Measurements from ENCODE around the gene CGB3.

CGB3 gene

GRCh38 chr19:48988860-48989259 is 35.3 kb downstream of the CGB3 start:
- no peak for DNase-seq (ENCODE audit: low read depth in 1 of 2, low spot score in 1 of 2)

DNA sequence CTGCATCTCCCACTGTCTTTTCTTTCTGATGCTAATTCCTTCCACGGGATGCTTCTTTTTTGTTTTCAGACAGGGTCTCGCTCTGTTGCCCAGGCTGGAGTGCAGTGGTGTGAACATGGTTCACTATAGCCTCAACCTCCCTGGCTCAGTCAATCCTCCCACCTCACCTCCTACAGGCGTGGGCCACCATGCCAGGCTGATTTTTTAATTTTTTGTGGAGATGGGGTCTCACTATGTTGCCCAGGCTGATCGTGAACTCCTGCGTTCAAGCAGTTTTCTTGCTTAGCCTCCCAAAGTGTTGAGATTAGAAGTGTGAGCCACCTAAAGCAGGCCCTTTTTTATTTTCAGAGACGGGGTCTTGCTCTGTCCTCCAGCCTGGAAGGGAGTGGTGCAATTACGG is 35.8 kb downstream of the CGB3 start:
- DNase-seq (ENCODE audit: low read depth in 1 of 2, low spot score in 1 of 2): no peak

DNA sequence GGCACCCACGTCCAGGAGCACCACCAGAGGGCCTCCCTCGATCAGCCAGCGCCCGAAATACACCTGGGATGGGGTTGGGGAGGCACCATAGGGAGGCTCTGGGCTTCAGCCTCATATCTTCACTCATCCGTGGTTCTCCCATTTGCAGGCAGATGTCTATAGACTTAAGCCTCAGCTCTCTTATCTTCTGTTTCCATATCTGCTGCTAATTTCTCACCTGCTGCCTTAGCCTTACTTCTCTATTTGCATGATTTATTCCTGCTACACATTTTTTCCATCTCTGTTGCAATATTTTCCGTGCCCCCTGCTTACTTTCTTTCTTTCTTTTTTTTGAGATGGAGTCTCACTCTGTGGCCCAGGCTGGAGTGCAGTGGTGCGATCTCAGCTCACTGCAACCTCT is 36.8 kb downstream of the CGB3 start:
- DNase-seq (ENCODE audit: low read depth in 1 of 2, low spot score in 1 of 2): no peak

DNA sequence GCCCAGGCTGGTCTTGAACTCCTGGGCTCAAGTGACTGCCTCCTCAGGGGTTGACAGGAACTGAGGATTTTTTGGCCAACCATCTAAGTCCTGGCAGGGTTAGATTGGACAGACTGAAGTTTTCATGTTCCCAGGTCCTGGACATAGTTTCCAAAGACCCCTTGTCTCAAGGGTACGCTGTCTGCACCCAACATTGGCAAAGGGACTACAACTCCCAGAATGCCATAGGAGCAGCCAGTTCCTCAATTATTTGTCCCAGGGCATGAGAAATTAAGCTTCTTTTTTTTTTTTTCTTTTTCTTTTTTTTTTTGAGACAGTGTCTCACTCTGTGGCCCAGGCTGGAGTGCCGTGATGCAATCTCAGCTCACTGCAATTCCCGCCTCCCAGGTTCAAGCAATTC is 37.9 kb downstream of the CGB3 start:
- no peak for DNase-seq (ENCODE audit: low read depth in 1 of 2, low spot score in 1 of 2)

DNA sequence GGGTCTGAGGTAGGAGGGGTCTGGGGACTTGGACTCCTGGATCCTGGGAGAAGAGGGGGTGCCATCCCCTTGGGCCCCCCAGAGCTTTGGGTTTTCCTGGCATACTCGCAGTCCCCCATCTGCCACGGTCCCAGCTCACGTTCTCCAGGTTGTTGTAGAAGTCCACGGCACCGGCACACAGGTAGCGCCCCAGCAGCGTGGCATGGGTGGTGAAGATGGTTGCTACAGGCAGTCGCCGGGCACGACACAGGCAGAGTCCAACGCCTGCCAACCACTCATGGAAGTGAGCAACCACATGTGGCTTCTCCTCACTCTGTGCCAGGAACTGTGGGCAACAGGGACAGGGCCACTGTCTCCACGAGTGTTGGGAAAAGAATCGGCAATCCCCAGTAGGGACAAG is 38.4 kb downstream of the CGB3 start:
- no peak for DNase-seq (ENCODE audit: low read depth in 1 of 2, low spot score in 1 of 2)

- DNase-seq (ENCODE audit: low read depth in 1 of 2, low spot score in 1 of 2): no peak
Measured at GRCh38 chr19:48982280-48982679, 41.9 kb downstream of the CGB3 start.

DNA sequence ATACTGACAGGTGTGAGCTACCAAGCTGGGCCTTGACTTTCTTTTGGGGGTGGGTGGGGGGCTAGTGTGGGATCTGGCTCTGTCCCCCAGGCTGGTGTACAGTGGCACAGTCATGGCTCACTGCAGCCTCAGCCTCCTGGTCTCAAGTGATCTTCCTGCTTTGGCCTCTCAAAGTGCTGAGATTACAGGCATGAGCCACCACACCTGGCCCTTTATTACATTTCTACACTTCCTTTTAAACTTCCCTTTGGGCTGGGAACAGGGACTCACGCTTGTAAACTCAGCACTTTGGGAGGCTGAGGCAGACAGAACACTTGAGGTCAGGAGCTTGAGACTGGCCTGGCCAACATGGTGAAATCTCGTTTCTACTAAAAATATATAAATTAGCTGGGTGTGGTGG is 47.1 kb downstream of the CGB3 start:
- no peak for DNase-seq (ENCODE audit: low read depth in 1 of 2, low spot score in 1 of 2)

DNA sequence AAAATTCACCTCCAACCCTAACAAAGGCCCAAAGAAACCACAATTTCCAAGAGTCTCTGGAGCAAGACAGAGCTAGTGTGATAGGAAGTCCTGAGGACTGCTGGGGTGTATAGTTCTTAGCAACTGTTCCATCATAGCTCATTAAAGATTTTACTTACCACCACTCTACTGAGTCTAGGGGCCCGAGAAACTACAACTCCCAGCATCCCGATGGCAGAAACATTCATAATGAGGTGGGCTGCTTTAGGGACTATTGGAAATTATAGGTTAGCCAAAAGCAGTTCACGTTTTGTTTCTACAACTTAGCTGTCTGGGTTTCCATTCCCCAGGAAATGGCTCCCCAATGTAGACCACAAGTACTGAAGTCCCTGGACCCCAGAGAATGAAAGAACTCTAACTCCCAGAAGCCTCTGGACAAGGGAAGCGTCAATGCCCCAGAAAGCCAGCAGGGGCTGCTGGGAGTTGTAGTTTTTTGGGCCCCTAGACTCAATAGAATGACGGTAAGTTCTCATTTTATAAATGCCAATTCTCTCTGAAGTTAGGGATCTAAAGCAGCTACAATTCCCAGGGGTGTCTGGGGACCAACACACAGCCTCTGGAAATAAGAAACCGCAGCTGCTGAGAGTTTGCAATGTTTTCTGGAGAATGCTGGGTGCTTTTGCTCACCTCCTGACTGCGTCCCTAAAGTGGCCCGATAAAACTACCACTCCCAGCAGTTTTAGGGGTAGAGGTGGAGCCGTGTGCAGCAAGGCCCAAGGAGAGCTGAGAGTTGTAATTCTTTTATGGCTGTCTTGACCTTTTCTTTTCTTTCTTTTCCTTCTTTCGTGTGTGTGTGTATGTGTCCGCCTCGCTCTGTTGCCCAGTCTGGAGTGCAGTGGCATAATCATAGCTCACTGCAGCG is 47.9 kb downstream of the CGB3 start:
- DNase-seq (ENCODE audit: low read depth in 1 of 2, low spot score in 1 of 2): no peak

Measured in activated T-helper 1 cell treated with anti-CD3 and anti-CD28 coated beads, Interleukin-2, amount 50 U/mL, for 16 hours (primary cell).